Suprapubic skin (tissue), 4 donors: Measurements from ENCODE around the gene OTOG. TPM values are rescaled to one million over a fixed set of nuclear protein-coding genes. Genes with fewer than 3 reads are reported as not detected.

Source experiments
- DNase-seq, 2 donors: peaks; one replicate each; pipeline ENCODE4 v3.0.0-alpha.2; 2019; ENCODE audit warnings: low spot score in 2 of 2
- H3K27ac ChIP-seq: fragments of 200-600 bp; sonication (generic); one replicate; pipeline ENCODE4 v1.5.1; 2019
- H3K27me3 ChIP-seq: fragments of 200-600 bp; sonication (generic); one replicate; pipeline ENCODE4 v1.5.1; 2019
- H3K36me3 ChIP-seq: fragments of 200-600 bp; sonication (generic); one replicate; pipeline ENCODE4 v1.5.1; 2019
- H3K4me1 ChIP-seq: fragments of 200-600 bp; sonication (generic); one replicate; pipeline ENCODE4 v1.5.1; 2019
- H3K4me3 ChIP-seq: fragments of 200-600 bp; sonication (generic); one replicate; pipeline ENCODE4 v1.5.1; 2019; ENCODE audit warnings: mild to moderate bottlenecking
- H3K9me3 ChIP-seq: fragments of 200-600 bp; sonication (generic); one replicate; pipeline ENCODE4 v1.5.1; 2019
- EP300 ChIP-seq: sonication (generic); formaldehyde crosslinking; IDR thresholded peaks from one replicate; pipeline ENCODE4 v1.6.1; 2017; ENCODE audit warnings: antibody characterized with exemption
- POLR2A ChIP-seq, 2 donors: fragments of 450-650 bp; IDR thresholded peaks; one replicate each; pipeline ENCODE4 v1.6.1; 2017; ENCODE audit warnings: antibody characterized with exemption in 2 of 2, mild to moderate bottlenecking in 2 of 2, moderate library complexity in 2 of 2
- POLR2AphosphoS5 ChIP-seq, 3 donors: sonication (generic); formaldehyde crosslinking; IDR thresholded peaks; one replicate each; pipeline ENCODE4 v1.6.1; 2017; ENCODE audit warnings: antibody characterized with exemption in 3 of 3
- WGBS: methylation state at CpG from one replicate; pipeline ENCODE4 v1.1.5; 2018; 5-methylcytosine and 5-hydroxymethylcytosine counted together
- total RNA-seq, 4 donors: library from RNA; depleted of rRNA; stranded (reverse); fragments of >200 nt; gene quantifications; one replicate each; pipeline ENCODE4 v1.1.0, GENCODE V29; 2016
- TF ChIP-seq, protein P1 (sequence below), 2 donors: fragments of 200-600 bp in 1 of 2; fragments of 450-650 bp in 1 of 2; sonication (generic) in 1 of 2; IDR thresholded peaks; one replicate each; pipeline ENCODE4 v1.5.1; 2016 to 2019; ENCODE audit warnings: antibody characterized with exemption in 2 of 2, mild to moderate bottlenecking in 1 of 2, moderate library complexity in 1 of 2

OTOG gene
- total RNA-seq, 4 donors from 2014 or later, result not detected

DNA sequence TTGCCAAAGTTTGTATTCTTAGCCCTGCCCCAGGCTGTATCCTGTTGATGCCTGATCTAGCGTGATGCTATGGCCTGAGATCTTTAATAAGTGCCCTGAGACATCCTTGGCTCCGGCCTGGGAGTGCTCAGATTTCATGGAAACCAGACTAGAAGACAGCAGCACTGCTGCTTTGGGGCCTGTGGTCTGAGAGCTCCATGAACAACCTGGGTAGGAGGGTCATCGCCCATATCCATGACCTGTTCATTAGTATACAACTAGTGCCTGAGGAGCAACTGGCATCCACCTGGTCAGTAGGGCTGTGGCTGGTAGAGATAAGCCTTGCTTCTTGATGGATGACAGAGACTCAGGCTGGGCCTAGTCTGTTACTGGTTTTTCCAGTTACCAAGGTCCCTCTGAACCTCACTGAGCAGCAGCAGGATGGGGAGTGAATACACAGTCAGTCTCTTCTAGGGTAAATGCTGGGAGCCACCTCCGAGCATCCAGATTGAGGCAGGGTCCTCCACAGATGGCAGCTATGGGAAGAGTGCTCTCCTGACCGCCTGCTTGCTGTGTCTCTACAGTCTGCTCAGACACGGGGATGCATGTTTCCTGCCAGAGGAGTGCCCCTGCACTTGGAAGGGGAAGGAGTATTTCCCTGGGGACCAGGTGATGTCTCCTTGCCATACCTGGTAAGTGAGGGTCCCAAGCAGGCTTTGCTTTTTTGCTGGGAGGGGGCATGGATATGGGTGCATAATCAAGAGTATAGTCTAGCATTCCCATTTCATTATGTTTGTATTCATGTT, 39.0 kb downstream of the OTOG start:
- Histone ChIP-seq H3K36me3 (no peaks in the 10 kb centered on the region), H3K27me3 (peaks cover 4% of the 10 kb centered on the region), H3K4me3 (no peak overlapping the region), H3K27ac (no peak overlapping the region), H3K4me1 (no peaks in the 10 kb centered on the region), H3K9me3 (no peaks in the 10 kb centered on the region)
- peak; percentile 22 to 65 for DNase-seq
- WGBS, result 87% methylated on average over 4 of the region's 6 CpGs
- TF ChIP-seq POLR2A (IDR thresholded peaks at IDR 0.05) (no peak), EP300 (no peak), POLR2AphosphoS5 (IDR thresholded peaks at IDR 0.05) (no peak)

DNA sequence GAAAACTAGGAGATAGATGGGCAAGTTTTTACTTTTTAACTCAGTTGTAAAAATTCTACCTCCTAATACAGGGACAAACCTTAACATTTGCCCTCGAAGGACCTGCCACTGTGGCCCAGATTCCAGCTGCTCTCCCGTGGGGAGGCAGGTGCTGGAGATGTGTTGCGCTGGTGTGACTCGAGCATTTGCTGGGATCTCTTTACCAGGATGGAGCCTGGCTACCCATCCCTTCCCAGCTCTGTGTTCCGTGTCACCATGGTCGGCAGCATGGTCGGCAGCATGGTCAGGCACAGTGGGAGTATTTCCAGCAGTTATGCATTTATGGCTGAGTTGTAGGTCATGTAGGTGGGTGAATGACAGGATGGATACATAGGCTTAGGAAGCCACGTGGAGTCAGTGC, 41.1 kb downstream of the OTOG start:
- TF ChIP-seq POLR2A (IDR thresholded peaks at IDR 0.05), result no peak
- TF ChIP-seq, protein P1, sequence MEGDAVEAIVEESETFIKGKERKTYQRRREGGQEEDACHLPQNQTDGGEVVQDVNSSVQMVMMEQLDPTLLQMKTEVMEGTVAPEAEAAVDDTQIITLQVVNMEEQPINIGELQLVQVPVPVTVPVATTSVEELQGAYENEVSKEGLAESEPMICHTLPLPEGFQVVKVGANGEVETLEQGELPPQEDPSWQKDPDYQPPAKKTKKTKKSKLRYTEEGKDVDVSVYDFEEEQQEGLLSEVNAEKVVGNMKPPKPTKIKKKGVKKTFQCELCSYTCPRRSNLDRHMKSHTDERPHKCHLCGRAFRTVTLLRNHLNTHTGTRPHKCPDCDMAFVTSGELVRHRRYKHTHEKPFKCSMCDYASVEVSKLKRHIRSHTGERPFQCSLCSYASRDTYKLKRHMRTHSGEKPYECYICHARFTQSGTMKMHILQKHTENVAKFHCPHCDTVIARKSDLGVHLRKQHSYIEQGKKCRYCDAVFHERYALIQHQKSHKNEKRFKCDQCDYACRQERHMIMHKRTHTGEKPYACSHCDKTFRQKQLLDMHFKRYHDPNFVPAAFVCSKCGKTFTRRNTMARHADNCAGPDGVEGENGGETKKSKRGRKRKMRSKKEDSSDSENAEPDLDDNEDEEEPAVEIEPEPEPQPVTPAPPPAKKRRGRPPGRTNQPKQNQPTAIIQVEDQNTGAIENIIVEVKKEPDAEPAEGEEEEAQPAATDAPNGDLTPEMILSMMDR (IDR thresholded peaks at IDR 0.05), result no peak
- no peak for TF ChIP-seq POLR2AphosphoS5 (IDR thresholded peaks at IDR 0.05)
- no peak for TF ChIP-seq EP300
- Histone ChIP-seq H3K9me3 (no peaks in the 10 kb centered on the region), H3K36me3 (no peaks in the 10 kb centered on the region), H3K27ac (no peak overlapping the region), H3K27me3 (peaks cover 4% of the 10 kb centered on the region), H3K4me1 (no peaks in the 10 kb centered on the region), H3K4me3 (no peak overlapping the region)
- peak; percentile 36 to 59 for DNase-seq
- 73% methylated on average over 8 of the region's 8 CpGs for WGBS

DNA sequence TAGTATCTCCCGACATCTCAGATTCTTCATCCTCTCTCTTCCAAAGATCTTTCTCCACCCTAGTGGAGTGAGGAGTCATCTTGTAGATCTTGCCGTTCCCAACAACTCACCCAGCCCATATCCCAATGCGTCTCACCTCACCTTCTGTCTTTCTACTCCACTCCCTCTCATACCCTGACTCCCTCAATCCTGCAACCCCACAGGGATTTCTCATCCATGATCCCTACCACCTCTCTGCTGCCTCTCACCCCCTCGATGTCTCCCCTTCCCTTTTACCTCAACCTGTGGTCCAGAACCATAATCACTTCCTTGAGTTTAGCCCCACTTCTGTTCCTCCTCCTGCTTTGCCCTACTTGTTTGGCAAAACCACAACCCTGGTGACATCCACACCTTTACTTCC, 41.7 kb downstream of the OTOG start:
- TF ChIP-seq POLR2A (IDR thresholded peaks at IDR 0.05) (no peak), EP300 (no peak), POLR2AphosphoS5 (IDR thresholded peaks at IDR 0.05) (no peak)
- TF ChIP-seq, protein P1 (IDR thresholded peaks at IDR 0.05), result no peak
- peak in 1 of 2 donors; percentile 28 for DNase-seq
- no peaks in the 10 kb centered on the region for H3K9me3 ChIP-seq

DNA sequence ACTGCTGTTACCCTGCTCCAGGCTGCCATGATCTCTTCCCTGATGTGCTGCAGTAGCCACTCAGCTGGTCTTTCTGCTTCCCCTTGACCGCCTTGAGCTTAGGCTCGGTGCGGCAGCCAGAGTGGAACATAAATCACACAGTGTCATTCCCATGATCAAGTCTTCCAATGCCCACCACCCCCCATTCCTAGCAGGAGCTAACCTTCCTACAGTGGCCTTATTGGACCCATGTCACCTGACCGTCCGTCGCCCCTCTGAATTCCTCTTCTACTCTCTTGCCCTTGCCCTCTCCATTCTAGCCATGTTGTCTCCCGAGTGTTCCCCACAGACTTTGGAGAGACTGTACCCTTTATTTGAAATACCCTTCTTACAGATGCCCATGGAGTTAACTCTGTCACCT, 43.4 kb downstream of the OTOG start:
- Histone ChIP-seq H3K36me3 (no peaks in the 10 kb centered on the region), H3K27me3 (peaks cover 10% of the 10 kb centered on the region), H3K9me3 (no peaks in the 10 kb centered on the region), H3K27ac (no peak overlapping the region), H3K4me1 (no peaks in the 10 kb centered on the region), H3K4me3 (no peak overlapping the region)
- 89% methylated on average over 7 of the region's 7 CpGs for WGBS
- DNase-seq, result peak; percentile 32 to 69
- TF ChIP-seq POLR2AphosphoS5 (IDR thresholded peaks at IDR 0.05), result no peak
- TF ChIP-seq, protein P1 (IDR thresholded peaks at IDR 0.05), result no peak
- TF ChIP-seq POLR2A (IDR thresholded peaks at IDR 0.05), result no peak
- TF ChIP-seq EP300, result no peak

More for the DNA sequence above, 41.7 kb downstream of the OTOG start:
- 73% methylated on average over 4 of the region's 4 CpGs for WGBS
- Histone ChIP-seq H3K4me1 (no peaks in the 10 kb centered on the region), H3K36me3 (no peaks in the 10 kb centered on the region), H3K27ac (no peak overlapping the region), H3K4me3 (no peak overlapping the region), H3K27me3 (peaks cover 4% of the 10 kb centered on the region)

DNA sequence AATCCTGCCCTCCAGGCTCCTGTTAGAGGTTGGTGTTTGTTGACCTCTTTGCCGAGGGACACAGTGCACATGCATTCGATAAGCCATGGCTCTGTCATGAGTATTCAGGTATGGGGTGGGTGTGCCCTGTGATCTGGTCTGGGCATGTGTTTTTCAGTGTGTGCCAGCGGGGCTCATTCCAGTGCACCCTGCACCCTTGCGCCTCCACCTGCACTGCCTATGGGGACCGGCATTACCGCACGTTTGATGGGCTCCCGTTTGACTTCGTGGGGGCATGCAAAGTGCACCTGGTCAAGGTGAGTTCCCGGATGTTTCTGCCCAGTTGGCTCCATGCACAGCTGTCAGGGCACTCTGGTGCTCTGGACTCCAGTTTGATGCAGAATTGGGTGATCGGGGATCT, 44.2 kb downstream of the OTOG start:
- H3K27ac ChIP-seq, result no peak overlapping the region
- 59% methylated on average over 4 of the region's 11 CpGs for WGBS
- peaks cover 10% of the 10 kb centered on the region for H3K27me3 ChIP-seq
- no peaks in the 10 kb centered on the region for H3K9me3 ChIP-seq
- TF ChIP-seq POLR2AphosphoS5 (IDR thresholded peaks at IDR 0.05) (no peak), POLR2A (IDR thresholded peaks at IDR 0.05) (no peak), EP300 (no peak)
- TF ChIP-seq, protein P1 (IDR thresholded peaks at IDR 0.05), result no peak
- H3K4me1 ChIP-seq, result no peaks in the 10 kb centered on the region
- H3K4me3 ChIP-seq, result no peak overlapping the region
- H3K36me3 ChIP-seq, result no peaks in the 10 kb centered on the region
- peak; percentile 17 to 62 for DNase-seq
